ENCODE measurements around the gene SSBP2.

Gene SSBP2

GRCh38 chr5:81767097-81767496 lies 16.2 kb upstream of the SSBP2 start:
- DNase-seq (ENCODE audit: low read depth, low spot score) = no peak

DNA sequence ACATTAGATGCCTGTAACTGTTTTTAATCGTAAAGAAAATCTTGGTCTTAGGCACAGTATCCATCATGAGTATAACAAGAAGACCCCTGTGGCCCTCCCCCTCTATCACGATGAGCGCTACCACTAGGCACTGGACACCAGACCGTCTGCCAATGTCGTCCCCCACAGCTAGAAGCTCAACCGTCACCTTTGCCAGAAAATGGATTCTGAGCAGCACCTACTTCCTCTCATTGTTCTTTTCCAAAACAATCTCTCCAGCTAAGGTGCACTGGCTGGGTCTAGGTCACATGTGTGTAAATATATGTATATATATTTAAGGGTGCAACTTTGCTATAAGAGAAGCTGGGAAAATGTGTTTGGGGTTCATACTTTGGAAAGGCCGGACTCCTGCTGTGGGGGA lies 15.7 kb upstream of the SSBP2 start:
- no peak for DNase-seq (ENCODE audit: low read depth, low spot score)

DNA sequence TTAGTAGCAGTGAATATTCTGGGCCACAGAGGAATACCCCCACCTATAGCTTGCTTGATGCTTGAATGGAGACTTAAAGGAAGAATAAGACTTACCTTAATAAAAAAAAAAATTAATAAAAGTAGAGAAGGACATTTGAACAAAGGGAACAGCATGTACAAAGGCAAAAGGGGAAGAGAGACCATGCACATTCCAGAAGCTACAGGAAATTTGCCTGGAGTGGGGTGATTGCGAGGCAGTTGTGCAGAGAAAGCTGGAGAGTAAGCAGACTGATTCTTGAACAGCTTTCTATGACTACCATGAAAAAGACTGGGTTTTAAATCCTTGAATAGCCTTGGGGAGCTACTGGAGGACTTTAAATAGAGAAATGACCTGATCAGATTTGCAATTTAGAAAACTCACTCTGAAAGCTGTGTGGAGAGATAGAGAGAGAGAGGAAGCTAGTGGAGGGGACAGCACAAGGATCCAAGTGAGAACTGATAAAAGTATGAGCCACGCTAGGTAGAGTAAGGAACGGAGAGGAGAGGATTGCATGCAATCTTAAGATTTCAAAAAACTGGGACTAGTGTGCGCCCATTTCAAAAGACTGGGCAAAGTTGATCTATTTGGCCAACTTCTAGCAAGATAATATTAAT lies 12.5 kb upstream of the SSBP2 start:
- no peak for DNase-seq (ENCODE audit: low read depth, low spot score)

- DNase-seq (ENCODE audit: low read depth, low spot score) = no peak
These were observed 12.0 kb upstream of the SSBP2 start for GRCh38 chr5:81762853-81763252.

DNA sequence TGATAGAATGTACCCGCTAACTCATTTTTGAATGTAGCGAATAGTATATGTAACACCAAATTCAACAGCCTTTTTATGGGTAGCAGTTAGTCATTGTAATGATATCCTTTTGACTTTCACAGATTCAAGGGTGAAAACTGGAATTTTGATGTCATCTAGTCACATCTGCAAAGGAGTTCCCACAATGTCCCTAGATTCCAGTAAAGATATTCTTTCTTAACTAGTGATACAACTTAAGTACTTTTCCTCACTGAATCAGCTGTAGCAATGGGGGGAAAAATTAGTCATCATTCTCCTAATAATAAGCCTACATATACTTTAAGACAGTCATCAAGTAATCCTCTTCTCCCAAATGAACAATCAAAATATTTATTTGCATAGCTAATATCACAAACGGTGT lies 11.5 kb upstream of the SSBP2 start:
- no peak for DNase-seq (ENCODE audit: low read depth, low spot score)

DNA sequence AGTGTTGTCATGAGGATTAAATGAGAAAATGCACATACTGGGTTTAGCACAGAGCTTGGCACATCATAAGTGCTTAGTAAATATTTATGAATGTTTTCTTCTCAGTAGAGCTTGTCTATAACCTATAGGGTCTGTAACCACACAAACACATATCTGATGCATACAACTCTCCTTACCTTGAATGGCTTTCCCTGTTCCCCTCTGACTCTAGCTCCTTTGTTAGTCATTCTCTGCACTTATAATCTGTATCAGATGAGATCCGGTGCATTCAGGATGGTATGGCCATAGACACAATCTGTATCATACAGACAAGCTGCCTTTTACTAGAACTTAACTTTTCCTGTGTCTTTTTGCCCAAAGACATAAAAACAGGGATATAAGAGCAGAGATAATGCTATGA lies 11.1 kb upstream of the SSBP2 start:
- DNase-seq (ENCODE audit: low read depth, low spot score) = no peak

DNA sequence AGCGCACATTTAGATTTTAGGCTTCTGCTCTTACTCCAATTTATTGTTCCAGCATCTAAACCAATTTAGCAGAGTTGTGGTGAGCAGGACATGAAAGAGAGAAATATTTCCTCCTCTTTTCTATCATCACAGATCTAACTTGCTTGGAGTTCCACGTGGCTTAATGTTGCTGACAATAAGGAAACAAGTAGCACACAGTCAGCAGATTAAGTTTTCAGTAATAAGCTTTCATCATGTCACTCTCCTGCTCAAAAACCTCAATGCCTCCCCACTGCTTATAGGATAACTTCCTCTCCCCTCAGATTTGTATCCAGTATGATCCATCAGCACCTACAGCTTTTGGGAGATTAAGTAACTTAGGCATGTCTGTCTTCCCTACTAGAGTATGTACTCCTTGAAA lies 10.4 kb upstream of the SSBP2 start:
- no peak for DNase-seq (ENCODE audit: low read depth, low spot score)

DNA sequence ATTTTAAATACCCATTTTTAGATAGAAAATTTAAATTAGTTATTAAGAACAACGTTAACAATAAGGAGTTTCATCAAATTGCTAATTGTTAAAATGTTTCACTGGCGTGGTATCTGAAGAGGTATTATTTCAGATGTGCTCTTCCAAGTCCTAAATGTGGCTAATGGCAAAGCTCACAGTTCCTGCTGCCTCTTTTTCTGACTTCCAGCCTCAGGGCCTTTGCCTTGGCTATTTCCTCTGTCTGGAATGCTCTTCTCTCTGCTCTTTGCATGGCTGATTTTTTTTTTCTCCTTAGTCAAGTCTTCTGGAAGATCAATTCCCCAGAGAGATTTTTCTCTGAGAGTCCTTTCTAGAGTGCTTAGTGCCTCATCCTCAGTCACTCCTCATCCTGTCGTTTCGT lies 9.6 kb upstream of the SSBP2 start:
- DNase-seq (ENCODE audit: low read depth, low spot score) = peak; percentile 44

DNA sequence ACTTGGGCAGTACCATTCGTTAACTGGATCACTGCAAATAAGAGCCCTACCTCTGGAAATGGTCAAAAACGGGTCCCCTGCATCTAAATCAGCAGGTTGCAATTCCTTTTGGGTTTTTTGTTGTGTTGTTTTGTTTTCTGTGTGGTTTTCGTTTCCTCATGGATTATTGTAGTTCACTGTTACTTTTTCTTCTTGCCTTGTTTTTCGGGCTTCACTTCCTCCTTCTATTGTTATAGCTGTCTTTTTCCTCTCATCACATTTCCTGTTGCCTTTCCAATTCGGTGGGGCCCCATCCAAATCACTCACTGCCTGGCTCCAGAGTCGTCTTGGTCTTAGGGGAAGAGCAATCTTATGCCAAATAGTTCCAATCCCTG lies 8.7 kb upstream of the SSBP2 start:
- DNase-seq (ENCODE audit: low read depth, low spot score) = no peak

GRCh38 chr5:81757404-81757803 lies 6.5 kb upstream of the SSBP2 start:
- DNase-seq (ENCODE audit: low read depth, low spot score) = no peak

DNA sequence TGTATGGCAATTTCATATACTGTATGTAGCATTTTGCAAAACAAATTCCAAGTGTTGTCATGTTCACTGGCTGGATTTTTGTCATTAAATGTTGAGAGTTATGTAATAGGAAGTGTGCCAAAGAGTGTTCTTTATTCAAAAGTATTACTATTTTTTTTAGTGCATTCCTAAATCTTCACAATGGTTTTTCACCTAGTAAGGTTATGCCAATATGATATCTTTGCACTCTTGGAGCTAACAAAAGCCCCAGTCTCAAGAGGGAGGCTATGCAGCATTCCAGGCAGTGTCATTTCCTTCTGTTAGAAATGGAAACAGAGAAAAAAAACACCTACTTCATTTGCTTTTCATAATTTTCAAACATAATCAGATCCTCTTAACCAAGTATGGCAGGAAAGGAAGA lies 5.1 kb upstream of the SSBP2 start:
- no peak for DNase-seq (ENCODE audit: low read depth, low spot score)

DNA sequence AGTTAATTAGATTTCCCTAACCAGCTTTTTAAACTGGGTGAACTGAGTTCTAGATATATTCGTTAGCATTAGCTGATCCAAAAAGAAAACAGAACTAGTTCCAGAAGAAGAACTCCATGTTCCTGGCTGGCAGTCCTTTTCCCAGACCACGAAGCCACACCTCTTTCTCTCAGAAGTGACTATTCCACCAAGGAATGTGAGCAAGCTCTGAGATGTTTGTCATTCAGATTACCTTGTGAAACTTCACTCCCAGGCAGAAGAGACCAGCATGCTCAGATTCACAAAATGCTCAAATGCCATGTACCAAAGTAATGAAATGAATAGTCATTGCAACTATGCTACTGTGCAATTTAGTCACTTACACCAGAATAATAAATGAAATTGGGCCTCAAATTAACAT lies 4.4 kb upstream of the SSBP2 start:
- peak; percentile 76 for DNase-seq (ENCODE audit: low read depth, low spot score)

DNA sequence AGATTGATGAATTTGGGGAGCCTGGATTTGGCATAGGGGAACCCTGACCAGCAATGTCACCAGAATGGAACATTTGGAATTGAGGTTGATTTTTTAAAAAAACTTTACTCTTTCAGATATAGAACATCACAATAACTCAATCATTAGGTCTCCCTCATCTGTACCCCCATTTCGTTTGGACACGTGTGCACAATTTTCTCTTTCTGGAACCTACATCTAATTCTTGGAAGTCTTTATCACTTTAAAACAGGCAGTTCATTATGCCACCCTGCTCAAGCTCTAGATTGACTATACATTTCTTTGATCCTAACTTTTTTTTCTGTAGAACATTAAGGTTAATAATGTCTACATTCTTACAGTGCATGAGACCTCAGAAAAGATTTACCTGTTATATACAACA lies 3.7 kb upstream of the SSBP2 start:
- DNase-seq (ENCODE audit: low read depth, low spot score) = no peak

GRCh38 chr5:81753429-81753828 lies 2.5 kb upstream of the SSBP2 start:
- DNase-seq (ENCODE audit: low read depth, low spot score) = peak; percentile 4

DNA sequence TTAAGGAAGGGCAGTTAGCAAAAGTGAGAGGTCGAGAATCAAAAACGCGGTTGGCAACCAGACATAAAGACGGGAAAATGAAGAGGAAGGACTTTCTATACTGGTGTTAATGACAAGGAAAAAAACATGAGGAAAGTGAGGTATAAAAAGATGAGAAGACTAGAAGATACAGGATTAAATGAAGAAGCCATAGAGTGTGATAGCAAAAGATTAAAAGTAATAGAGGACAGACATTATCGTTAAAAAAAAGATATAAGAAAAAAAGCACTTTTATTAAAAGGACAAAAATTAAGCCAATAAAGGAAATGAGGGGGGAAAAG lies 1.7 kb upstream of the SSBP2 start:
- no peak for DNase-seq (ENCODE audit: low read depth, low spot score)

GRCh38 chr5:81751836-81752643 lies 1.1 kb upstream of the SSBP2 start:
- no peak for DNase-seq (ENCODE audit: low read depth, low spot score)

GRCh38 chr5:81750308-81751008 lies 439 bp downstream of the SSBP2 start:
- no peak for DNase-seq (ENCODE audit: low read depth, low spot score)

GRCh38 chr5:81749561-81750307 lies 1.2 kb downstream of the SSBP2 start:
- peak; percentile 23 for DNase-seq (ENCODE audit: low read depth, low spot score)

DNA sequence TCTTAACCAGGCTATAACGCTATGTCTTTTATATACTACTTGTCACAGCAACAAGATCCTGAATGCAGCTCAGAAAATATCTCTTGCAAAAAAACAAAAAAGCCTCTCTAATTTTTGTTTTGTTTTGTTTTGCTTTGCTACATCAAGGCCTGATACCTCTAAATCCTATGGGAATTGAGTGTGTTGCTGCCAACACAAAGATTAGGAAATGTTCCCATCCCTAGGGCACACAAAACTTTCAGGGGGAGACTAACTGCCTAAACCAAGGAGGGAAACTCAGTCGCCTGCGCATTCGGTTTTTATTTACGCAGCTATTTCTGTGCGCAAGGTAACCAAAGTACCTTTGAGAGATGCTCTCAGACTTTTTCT lies 1.7 kb downstream of the SSBP2 start:
- DNase-seq (ENCODE audit: low read depth, low spot score) = peak; percentile 4

- DNase-seq (ENCODE audit: low read depth, low spot score) = no peak
These were observed 2.3 kb downstream of the SSBP2 start for GRCh38 chr5:81748556-81748955.

- no peak for DNase-seq (ENCODE audit: low read depth, low spot score)
These were observed 3.9 kb downstream of the SSBP2 start for GRCh38 chr5:81747030-81747429.

DNA sequence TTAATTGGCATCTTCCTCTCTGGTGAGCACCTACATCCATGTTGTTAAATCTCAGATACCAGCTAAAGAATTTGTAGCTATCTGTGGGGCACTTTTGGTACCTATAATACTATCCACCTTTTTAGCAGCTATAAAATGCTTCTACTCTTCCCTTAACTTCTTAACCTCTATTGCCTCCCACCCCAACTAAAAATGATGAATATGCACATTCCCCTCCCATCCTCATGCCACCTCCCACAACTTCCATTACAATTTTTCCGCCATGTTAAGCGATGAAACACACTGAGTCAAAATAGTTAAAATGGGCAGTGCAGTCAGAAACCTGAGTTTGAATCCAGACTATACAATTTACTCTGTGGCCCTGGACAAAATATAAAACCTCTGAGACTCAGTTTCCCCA lies 10.1 kb downstream of the SSBP2 start:
- no peak for DNase-seq (ENCODE audit: low read depth, low spot score)
